ENCODE results near the gene PLOD3. TPM values are rescaled to one million over a fixed set of nuclear protein-coding genes. Genes with fewer than 3 reads are reported as not detected.

Gene PLOD3
- total RNA-seq, 1 experiment from 2014 or later, result 83.7 TPM

DNA sequence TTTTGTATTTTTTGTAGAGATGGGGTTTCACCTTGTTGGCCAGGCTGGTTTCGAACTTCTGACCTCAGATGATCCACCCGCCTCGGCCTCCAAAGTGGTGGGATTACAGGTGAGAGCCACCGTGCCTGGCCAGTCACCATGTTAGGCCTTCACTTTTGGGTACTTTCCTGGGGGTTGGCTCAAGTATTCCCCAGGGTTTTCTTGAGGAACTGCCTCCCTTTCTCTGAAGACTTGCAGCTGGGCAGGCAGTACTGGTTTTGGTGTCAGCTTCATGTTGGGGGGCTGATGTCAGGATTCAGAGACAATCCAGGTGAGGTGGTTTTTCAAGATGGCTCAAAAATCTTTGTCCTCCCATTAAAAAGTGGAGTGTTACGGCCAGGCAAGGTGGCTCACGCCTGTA is 8.3 kb upstream of the PLOD3 start:
- ATAC-seq, result no peak
- Histone ChIP-seq H3K4me1 (ENCODE audit: control insufficient read depth in 1 of 2, insufficient read depth in 2 of 2, low read length in 2 of 2) (no peaks in the 10 kb centered on the region; a peak in 1 of 4 replicates), H3K4me2 (ENCODE audit: low read length) (no peak overlapping the region), H2AFZ (ENCODE audit: low read depth, low read length, poor library complexity, severe bottlenecking) (no peak overlapping the region), H3K9me2 (ENCODE audit: insufficient read depth) (no peaks in the 10 kb centered on the region), H3K4me3 (replicated peaks in 1 of 2; ENCODE audit: low read depth in 1 of 2, low read length in 2 of 2) (no peak overlapping the region), H3K79me2 (ENCODE audit: insufficient read depth, low read length) (peaks cover 11% of the 10 kb centered on the region), H3K36me3 (ENCODE audit: control insufficient read depth in 1 of 2, insufficient read depth in 2 of 2, low read length in 2 of 2) (peaks cover 4 to 8% of the 10 kb centered on the region in 2 experiments; a peak in 2 of 4 replicates), H3K27me3 (ENCODE audit: insufficient read depth, low read length) (no peaks in the 10 kb centered on the region), H4K20me1 (ENCODE audit: insufficient read depth) (no peaks in the 10 kb centered on the region), H3K27ac (ENCODE audit: low read depth, low read length) (no peak overlapping the region), H3K9me3 (ENCODE audit: control insufficient read depth in 1 of 2, insufficient read depth in 1 of 2, low read depth in 1 of 2, low read length in 2 of 2) (no peaks in the 10 kb centered on the region), H3K9ac (ENCODE audit: low read length) (no peak overlapping the region)
- no TSS peak for BruUV-seq (replicated peaks)
- POLR2A ChIA-PET, result no interaction called here
- no peak for TF ChIP-seq SIN3A (IDR thresholded peaks at IDR 0.05; ENCODE audit: low read depth)
- TF ChIP-seq TCF7L2 (IDR thresholded peaks at IDR 0.05; ENCODE audit: borderline replicate concordance, extremely low read depth, insufficient read depth, insufficient read length), result no peak
- TF ChIP-seq, protein P1, sequence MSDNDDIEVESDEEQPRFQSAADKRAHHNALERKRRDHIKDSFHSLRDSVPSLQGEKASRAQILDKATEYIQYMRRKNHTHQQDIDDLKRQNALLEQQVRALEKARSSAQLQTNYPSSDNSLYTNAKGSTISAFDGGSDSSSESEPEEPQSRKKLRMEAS (IDR thresholded peaks at IDR 0.05), result no peak
- no peak for TF ChIP-seq RAD21 (IDR thresholded peaks at IDR 0.05; ENCODE audit: low read depth)
- no peak for TF ChIP-seq CEBPB (IDR thresholded peaks at IDR 0.05; ENCODE audit: low read depth)
- TF ChIP-seq SRF (IDR thresholded peaks at IDR 0.05; ENCODE audit: low read depth), result no peak
- no peak for TF ChIP-seq SP1 (IDR thresholded peaks at IDR 0.05; ENCODE audit: low read depth)
- no peak for DNase-seq (ENCODE audit: low read depth, low spot score)
- RAD21 ChIA-PET (ENCODE audit: low non-redundant PET in 1 of 2, low total read pairs in 2 of 2, uncharacterized antibody in 2 of 2, unreplicated experiment in 2 of 2), result no interaction called here
- intact Hi-C loops (cut with micrococcal nuclease), result no loop called here
- CTCF ChIA-PET, result no interaction called here

DNA sequence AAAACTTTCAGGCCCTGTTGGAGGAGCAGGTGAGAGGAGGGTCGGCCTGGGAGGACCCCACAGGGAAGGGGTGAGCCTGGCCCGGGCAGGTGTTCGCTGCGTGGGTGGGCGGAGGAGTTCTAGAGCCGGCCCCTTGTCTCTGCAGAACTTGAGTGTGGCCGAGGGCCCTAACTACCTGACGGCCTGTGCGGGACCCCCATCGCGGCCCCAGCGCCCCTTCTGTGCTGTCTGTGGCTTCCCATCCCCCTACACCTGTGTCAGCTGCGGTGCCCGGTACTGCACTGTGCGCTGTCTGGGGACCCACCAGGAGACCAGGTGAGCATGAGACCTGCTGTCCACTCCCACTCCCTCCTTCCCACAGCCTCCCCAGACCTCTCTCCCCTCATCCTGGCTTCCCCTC is 6.1 kb upstream of the PLOD3 start:
- ChIA-PET CTCF (no interaction called here), RAD21 (ENCODE audit: low non-redundant PET in 1 of 2, low total read pairs in 2 of 2, uncharacterized antibody in 2 of 2, unreplicated experiment in 2 of 2) (no interaction called here), POLR2A (no interaction called here)
- no peak for ATAC-seq
- Histone ChIP-seq H3K79me2 (ENCODE audit: insufficient read depth, low read length) (peaks cover 21% of the 10 kb centered on the region), H3K9ac (ENCODE audit: low read length) (no peak overlapping the region), H3K27ac (ENCODE audit: low read depth, low read length) (no peak overlapping the region), H3K36me3 (ENCODE audit: control insufficient read depth in 1 of 2, insufficient read depth in 2 of 2, low read length in 2 of 2) (peaks cover 4 to 8% of the 10 kb centered on the region in 2 experiments; a peak in 2 of 4 replicates), H3K4me3 (replicated peaks in 1 of 2; ENCODE audit: low read depth in 1 of 2, low read length in 2 of 2) (no peak overlapping the region), H3K9me2 (ENCODE audit: insufficient read depth) (no peaks in the 10 kb centered on the region), H4K20me1 (ENCODE audit: insufficient read depth) (no peaks in the 10 kb centered on the region), H3K27me3 (ENCODE audit: insufficient read depth, low read length) (no peaks in the 10 kb centered on the region), H2AFZ (ENCODE audit: low read depth, low read length, poor library complexity, severe bottlenecking) (no peak overlapping the region), H3K9me3 (ENCODE audit: control insufficient read depth in 1 of 2, insufficient read depth in 1 of 2, low read depth in 1 of 2, low read length in 2 of 2) (no peaks in the 10 kb centered on the region), H3K4me1 (ENCODE audit: control insufficient read depth in 1 of 2, insufficient read depth in 2 of 2, low read length in 2 of 2) (peaks cover 0 to 7% of the 10 kb centered on the region in 2 experiments; a peak in 1 of 4 replicates), H3K4me2 (ENCODE audit: low read length) (no peak overlapping the region)
- no peak for DNase-seq (ENCODE audit: low read depth, low spot score)
- TSS peak; percentile 14 for BruUV-seq (replicated peaks)
- intact Hi-C loops (cut with micrococcal nuclease), result no loop called here
- TF ChIP-seq SIN3A (IDR thresholded peaks at IDR 0.05; ENCODE audit: low read depth) (no peak), EZH2phosphoT487 (IDR thresholded peaks at IDR 0.05; ENCODE audit: borderline replicate concordance) (no peak), POLR2A (IDR thresholded peaks at IDR 0.05; ENCODE audit: borderline replicate concordance, extremely low read depth, insufficient read depth, insufficient read length) (no peak), ELF1 (IDR thresholded peaks at IDR 0.05; ENCODE audit: borderline replicate concordance, low read depth) (no peak), ZFX (IDR thresholded peaks at IDR 0.05) (no peak), TCF7L2 (IDR thresholded peaks at IDR 0.05; ENCODE audit: borderline replicate concordance, extremely low read depth, insufficient read depth, insufficient read length) (no peak), POLR2AphosphoS5 (IDR thresholded peaks at IDR 0.05; ENCODE audit: low read depth, low read length) (no peak), CBX3 (IDR thresholded peaks at IDR 0.05; ENCODE audit: low read depth) (no peak)
- TF ChIP-seq, protein P2, sequence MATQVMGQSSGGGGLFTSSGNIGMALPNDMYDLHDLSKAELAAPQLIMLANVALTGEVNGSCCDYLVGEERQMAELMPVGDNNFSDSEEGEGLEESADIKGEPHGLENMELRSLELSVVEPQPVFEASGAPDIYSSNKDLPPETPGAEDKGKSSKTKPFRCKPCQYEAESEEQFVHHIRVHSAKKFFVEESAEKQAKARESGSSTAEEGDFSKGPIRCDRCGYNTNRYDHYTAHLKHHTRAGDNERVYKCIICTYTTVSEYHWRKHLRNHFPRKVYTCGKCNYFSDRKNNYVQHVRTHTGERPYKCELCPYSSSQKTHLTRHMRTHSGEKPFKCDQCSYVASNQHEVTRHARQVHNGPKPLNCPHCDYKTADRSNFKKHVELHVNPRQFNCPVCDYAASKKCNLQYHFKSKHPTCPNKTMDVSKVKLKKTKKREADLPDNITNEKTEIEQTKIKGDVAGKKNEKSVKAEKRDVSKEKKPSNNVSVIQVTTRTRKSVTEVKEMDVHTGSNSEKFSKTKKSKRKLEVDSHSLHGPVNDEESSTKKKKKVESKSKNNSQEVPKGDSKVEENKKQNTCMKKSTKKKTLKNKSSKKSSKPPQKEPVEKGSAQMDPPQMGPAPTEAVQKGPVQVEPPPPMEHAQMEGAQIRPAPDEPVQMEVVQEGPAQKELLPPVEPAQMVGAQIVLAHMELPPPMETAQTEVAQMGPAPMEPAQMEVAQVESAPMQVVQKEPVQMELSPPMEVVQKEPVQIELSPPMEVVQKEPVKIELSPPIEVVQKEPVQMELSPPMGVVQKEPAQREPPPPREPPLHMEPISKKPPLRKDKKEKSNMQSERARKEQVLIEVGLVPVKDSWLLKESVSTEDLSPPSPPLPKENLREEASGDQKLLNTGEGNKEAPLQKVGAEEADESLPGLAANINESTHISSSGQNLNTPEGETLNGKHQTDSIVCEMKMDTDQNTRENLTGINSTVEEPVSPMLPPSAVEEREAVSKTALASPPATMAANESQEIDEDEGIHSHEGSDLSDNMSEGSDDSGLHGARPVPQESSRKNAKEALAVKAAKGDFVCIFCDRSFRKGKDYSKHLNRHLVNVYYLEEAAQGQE (IDR thresholded peaks at IDR 0.05; ENCODE audit: low read depth), result no peak
- TF ChIP-seq, protein P3, sequence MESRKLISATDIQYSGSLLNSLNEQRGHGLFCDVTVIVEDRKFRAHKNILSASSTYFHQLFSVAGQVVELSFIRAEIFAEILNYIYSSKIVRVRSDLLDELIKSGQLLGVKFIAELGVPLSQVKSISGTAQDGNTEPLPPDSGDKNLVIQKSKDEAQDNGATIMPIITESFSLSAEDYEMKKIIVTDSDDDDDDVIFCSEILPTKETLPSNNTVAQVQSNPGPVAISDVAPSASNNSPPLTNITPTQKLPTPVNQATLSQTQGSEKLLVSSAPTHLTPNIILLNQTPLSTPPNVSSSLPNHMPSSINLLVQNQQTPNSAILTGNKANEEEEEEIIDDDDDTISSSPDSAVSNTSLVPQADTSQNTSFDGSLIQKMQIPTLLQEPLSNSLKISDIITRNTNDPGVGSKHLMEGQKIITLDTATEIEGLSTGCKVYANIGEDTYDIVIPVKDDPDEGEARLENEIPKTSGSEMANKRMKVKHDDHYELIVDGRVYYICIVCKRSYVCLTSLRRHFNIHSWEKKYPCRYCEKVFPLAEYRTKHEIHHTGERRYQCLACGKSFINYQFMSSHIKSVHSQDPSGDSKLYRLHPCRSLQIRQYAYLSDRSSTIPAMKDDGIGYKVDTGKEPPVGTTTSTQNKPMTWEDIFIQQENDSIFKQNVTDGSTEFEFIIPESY (IDR thresholded peaks at IDR 0.05; ENCODE audit: extremely low read depth, insufficient replicate concordance, low read length), result no peak
- TF ChIP-seq, protein P4, sequence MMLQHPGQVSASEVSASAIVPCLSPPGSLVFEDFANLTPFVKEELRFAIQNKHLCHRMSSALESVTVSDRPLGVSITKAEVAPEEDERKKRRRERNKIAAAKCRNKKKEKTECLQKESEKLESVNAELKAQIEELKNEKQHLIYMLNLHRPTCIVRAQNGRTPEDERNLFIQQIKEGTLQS (IDR thresholded peaks at IDR 0.05), result no peak
- TF ChIP-seq, protein P1 (IDR thresholded peaks at IDR 0.05), result no peak

All from HCT116 (cell line).